Measurements from ENCODE around the gene ABCG1. TPM values are rescaled to one million over a fixed set of nuclear protein-coding genes. Genes with fewer than 3 reads are reported as not detected.

The ABCG1 gene
- total and polyA plus RNA-seq, 12 donors: 5.5 to 26.2 (median 14.6) TPM

DNA sequence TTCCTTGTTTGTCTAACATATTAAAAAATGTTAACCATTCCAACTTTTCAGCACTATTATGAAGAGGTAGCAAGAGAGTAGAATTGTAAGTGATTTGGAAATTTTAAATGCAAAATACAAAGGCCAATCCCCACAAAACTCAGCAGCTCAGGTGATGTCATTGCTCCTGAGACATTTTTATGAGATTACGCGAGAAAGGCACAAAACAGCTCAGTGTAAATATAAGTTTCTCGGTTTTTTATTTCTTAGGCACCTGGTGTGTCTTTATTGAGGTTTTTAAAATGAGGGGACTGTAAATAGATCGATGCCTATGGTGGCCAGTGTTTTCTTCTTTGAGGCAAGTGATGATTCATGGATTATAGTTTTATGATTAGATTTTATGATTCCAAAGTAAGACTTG, 6.1 kb downstream of the ABCG1 start:
- Histone ChIP-seq H3K9me3 (no peaks in the 10 kb centered on the region), H3K27ac (no peak overlapping the region), H3K36me3 (peaks cover 0 to 22% (median 0%) of the 10 kb centered on the region in 9 donors), H3K27me3 (no peaks in the 10 kb centered on the region), H3K4me1 (peaks cover 8 to 61% (median 56%) of the 10 kb centered on the region in 9 donors), H3K4me3 (no peak overlapping the region)
- intact Hi-C loops (cut with DNase I): no loop called here
- DNase-seq (no peak), ATAC-seq (no peak)
- WGBS, 2 donors: 90 to 94% methylated on average over 4 of the region's 4 CpGs
- TF ChIP-seq, protein P1, sequence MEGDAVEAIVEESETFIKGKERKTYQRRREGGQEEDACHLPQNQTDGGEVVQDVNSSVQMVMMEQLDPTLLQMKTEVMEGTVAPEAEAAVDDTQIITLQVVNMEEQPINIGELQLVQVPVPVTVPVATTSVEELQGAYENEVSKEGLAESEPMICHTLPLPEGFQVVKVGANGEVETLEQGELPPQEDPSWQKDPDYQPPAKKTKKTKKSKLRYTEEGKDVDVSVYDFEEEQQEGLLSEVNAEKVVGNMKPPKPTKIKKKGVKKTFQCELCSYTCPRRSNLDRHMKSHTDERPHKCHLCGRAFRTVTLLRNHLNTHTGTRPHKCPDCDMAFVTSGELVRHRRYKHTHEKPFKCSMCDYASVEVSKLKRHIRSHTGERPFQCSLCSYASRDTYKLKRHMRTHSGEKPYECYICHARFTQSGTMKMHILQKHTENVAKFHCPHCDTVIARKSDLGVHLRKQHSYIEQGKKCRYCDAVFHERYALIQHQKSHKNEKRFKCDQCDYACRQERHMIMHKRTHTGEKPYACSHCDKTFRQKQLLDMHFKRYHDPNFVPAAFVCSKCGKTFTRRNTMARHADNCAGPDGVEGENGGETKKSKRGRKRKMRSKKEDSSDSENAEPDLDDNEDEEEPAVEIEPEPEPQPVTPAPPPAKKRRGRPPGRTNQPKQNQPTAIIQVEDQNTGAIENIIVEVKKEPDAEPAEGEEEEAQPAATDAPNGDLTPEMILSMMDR (IDR thresholded peaks at IDR 0.05): no peak

DNA sequence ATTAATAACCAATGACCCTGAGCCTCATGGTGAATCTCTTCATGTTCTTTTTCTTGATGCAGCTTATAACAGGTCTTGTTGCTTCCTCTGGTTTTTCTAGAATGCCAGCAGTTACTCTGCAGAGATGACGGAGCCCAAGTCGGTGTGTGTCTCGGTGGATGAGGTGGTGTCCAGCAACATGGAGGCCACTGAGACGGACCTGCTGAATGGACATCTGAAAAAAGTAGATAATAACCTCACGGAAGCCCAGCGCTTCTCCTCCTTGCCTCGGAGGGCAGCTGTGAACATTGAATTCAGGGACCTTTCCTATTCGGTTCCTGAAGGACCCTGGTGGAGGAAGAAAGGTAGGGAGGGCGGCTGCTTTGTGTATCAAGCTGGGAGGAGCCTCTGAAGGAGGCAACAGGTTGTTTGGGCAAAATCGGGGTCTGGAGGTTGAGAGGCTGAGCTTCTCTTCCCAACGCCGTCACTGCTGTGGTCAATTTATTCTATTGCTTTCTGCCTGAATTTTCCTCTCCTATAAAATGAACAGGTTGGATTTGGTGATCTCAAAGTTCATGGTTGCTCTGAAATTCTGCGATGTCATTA, 6.7 kb downstream of the ABCG1 start:
- Histone ChIP-seq H3K36me3 (peaks cover 0 to 22% (median 0%) of the 10 kb centered on the region in 9 donors), H3K27me3 (no peaks in the 10 kb centered on the region), H3K27ac (no peak overlapping the region), H3K9me3 (no peaks in the 10 kb centered on the region), H3K4me3 (no peak overlapping the region), H3K4me1 (peaks cover 14 to 63% (median 58%) of the 10 kb centered on the region in 9 donors)
- DNase-seq: no peak
- 94 to 95% methylated on average over 13 of the region's 13 CpGs for WGBS, 2 donors
- TF ChIP-seq, protein P1 (IDR thresholded peaks at IDR 0.05): no peak
- no peak for ATAC-seq
- intact Hi-C loops (cut with DNase I): no loop called here

DNA sequence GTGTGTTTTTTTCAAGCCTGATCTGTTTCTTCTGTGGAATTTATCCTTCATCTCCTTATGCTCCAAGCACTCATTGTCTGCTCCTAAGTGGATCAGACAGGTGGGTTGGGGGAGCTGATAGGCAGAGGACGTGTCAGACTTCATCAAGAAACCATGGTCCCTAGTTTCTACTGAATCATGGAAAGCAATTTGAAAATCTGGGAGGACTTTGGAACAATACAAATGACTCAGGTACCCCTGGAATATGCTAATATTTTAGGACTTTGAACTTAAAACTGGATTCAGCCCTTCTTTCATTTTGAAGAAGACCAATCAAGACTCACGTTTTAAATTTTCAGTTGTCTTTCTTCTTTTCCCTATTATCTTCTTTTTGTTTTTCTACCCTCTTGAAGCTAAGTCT, 7.7 kb downstream of the ABCG1 start:
- DNase-seq (no peak), ATAC-seq (no peak)
- Histone ChIP-seq H3K4me3 (no peak overlapping the region), H3K27me3 (no peaks in the 10 kb centered on the region), H3K36me3 (peaks cover 0 to 22% (median 0%) of the 10 kb centered on the region in 9 donors), H3K27ac (no peak overlapping the region), H3K4me1 (peaks cover 21 to 63% (median 58%) of the 10 kb centered on the region in 9 donors), H3K9me3 (no peaks in the 10 kb centered on the region)
- intact Hi-C loops (cut with DNase I): no loop called here
- 90 to 93% methylated on average over 2 of the region's 2 CpGs for WGBS, 2 donors
- TF ChIP-seq, protein P1 (IDR thresholded peaks at IDR 0.05): no peak

DNA sequence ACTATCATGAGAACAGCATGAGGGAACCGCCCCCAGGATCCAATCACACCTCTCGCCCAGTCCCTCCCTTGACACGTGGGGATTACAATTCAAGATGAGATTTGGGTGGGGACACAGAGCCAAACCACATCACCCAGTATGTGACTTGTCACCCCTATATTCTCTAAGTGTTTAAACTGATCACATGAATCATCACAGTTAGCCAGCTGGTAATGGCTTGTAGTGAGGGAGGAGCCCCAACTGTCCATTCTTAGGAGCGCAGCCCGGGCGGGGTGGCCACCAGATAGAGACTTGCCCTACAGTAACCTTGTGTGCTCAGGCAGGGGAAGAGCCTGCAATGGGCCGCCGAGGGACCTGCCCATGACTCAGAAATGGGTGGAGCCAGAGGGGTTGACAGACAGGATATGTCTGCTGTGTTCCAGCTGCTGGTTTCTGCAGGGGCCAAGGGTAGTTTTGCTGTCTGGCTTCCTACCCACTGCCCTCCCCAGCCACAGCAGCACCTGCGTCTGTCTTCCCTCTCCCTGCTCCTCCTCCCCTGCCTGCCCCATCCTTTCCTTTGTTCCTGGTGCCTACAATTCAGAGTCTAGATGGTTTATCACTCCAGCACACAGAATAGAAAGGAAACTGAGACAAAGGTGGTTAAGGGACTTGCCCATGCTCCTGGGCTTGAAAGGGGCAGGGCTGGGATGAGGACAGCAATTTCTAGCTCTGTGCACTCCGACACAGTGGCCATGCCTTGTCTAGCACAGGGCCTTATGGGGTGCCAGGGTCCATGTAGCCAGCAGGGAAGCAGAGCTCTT, 9.2 kb downstream of the ABCG1 start:
- peaks cover 0 to 22% (median 0%) of the 10 kb centered on the region in 9 donors for H3K36me3 ChIP-seq
- H3K27me3 ChIP-seq: no peaks in the 10 kb centered on the region
- H3K9me3 ChIP-seq: no peaks in the 10 kb centered on the region
- no peak overlapping the region for H3K4me3 ChIP-seq
- ATAC-seq: peak; percentile 91 to 99 (median 96)
- peaks cover 34 to 63% (median 59%) of the 10 kb centered on the region in 9 donors for H3K4me1 ChIP-seq
- intact Hi-C loops (cut with DNase I): no loop called here
- TF ChIP-seq, protein P1 (IDR thresholded peaks at IDR 0.05): peak in 1 of 9 donors; percentile 9
- peak; percentile 90 to 92 for DNase-seq
- 19 to 24% methylated on average over 10 of the region's 10 CpGs for WGBS, 2 donors
- H3K27ac ChIP-seq: peak overlapping the region in 9 of 10 donors; percentile 11 to 80 (median 59)

Data from heart right ventricle (tissue), 16 donors.